ENCODE results near the gene GATA5.

GATA5 gene

GRCh38 chr20:62472941-62473585, 2.7 kb downstream of the GATA5 start:
- no peak for DNase-seq (ENCODE audit: low read depth in 3 of 3)

- no peak for DNase-seq (ENCODE audit: low read depth in 3 of 3)
Measured at GRCh38 chr20:62472138-62472940, 3.5 kb downstream of the GATA5 start.

DNA sequence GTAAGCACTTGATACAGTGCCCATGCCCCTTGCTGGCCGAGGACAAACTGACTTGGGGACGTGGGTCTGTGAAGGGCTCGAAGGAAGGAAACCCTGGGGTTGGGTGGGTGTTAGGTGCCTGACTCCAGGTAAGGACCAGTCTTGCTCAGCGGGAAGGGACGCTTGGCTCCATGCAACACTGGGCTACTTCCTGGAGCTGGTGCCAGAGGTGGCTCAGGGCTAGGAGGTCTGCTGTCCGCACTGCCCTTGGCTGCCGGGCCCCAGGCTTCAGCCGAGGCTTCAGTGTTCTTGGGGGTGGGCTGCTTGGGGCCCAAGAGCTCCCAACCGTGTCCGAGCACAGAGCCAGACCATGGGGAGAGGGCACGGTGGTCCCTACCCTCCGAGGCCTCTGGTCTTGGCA, 5.3 kb downstream of the GATA5 start:
- DNase-seq (ENCODE audit: low read depth in 3 of 3), result no peak

DNA sequence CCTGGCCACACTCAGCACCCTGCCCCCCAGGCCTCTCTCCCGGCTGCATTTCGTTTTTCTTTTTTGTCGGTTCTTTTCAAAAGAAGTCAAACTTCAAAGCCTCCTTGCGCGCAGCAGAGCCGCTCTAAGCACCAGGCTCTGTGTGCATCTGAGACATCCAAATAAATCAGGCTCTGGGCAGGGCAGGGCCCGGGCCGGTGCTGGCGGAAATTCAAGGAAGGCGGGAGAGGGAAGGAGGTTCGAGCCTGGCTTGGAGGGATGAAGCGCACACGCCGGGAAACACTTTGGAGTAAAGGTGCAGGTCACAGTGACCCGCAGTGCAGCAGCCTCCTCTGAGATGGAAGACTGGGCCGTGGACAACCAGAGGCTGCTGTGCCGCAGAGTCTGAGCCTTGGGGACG, 5.8 kb downstream of the GATA5 start:
- no peak for DNase-seq (ENCODE audit: low read depth in 3 of 3)

DNA sequence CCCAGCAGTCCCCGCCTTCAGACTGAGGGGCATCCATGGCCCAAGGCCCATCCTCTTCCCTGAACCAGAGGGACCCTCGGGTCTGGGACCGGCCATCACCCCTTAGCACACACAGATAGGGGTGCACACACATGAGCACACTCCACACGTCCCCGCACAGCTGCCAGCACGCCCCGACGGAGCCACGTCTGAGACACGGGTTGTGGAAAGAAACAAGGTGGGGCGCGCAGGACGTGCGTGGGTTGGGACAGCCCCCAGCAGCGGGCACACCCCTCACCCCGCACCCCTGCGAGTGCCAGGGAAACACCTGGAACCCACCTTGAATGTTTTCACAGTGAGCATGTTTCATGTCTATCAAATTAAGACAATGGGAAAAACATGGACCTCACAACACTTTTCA, 6.4 kb downstream of the GATA5 start:
- DNase-seq (ENCODE audit: low read depth in 3 of 3), result no peak

GRCh38 chr20:62466806-62467537, 8.8 kb downstream of the GATA5 start:
- no peak for DNase-seq (ENCODE audit: low read depth in 3 of 3)

DNA sequence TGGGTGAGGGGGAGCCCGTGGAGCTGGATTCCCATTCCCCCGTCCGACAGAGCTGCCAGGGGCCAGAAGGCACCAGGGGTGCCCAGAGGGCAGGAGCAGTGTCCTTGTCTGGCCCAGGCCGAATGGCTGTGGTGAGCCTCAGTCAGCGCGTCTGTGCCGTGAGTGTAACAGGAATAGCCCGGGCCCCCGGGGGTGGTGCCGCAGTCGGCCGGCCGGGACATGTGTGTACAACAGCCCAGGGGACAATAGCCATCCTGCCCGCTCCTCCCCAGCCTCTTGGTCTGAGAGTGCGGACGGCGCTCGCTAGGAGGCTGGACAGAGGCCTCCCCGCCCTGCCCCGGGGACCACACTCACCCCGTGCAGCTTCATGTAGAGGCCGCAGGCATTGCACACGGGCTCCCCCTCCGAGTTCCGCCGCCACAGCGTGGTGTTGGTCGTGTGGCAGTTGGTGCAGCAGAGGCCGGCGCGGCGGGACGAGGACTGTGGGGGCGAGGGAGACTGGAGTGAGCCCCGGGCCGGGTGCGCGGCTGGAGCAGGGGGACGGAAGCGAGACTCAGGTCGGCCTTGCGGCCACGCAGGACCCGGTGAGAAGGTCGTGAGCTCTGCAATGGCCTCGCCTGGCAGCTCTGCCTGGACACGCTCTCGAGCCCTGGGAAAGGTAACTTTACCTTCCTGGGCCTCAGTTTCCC, 9.6 kb downstream of the GATA5 start:
- DNase-seq (ENCODE audit: low read depth in 3 of 3), result no peak

DNA sequence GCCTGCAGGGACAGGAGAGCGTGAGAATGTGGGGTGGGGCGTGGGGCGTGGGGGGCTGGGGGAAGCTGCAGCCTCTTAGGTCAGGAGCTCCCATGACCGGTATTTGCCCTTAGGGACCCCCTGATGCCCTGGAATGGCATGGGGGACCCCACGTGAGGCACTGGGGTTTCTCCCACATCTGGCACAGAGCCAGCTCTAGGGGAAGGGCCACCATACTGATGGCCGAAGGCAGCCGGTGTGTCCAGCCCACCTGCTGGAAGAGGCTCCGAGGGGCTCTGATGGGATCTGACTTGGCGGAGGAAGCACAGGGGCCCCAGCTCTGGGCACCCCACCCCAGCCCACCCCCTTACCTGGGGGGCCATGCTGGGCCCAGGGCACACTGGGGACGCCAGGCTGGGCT, 10.8 kb downstream of the GATA5 start:
- no peak for DNase-seq (ENCODE audit: low read depth in 3 of 3)

DNA sequence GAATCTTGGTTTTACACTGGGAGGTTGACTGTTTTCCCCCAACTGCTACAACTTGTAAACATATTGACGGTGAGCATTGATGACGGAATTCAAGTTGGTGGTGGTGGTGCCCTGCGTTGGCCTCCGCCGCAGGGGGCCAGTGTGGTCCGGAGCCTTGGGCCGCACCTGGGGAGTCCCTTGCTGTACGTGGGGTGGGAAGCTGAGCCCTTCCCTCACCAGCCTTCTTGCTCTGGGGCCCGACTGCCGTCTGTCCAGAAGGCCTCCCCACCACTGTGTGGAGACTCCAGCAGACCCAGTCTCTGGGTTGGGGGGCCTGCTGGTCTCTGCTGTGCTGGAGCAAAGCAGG, 11.4 kb downstream of the GATA5 start:
- DNase-seq (ENCODE audit: low read depth in 3 of 3), result no peak

- DNase-seq (ENCODE audit: low read depth in 3 of 3), result no peak
Measured at GRCh38 chr20:62463651-62464424, 12.0 kb downstream of the GATA5 start.

DNA sequence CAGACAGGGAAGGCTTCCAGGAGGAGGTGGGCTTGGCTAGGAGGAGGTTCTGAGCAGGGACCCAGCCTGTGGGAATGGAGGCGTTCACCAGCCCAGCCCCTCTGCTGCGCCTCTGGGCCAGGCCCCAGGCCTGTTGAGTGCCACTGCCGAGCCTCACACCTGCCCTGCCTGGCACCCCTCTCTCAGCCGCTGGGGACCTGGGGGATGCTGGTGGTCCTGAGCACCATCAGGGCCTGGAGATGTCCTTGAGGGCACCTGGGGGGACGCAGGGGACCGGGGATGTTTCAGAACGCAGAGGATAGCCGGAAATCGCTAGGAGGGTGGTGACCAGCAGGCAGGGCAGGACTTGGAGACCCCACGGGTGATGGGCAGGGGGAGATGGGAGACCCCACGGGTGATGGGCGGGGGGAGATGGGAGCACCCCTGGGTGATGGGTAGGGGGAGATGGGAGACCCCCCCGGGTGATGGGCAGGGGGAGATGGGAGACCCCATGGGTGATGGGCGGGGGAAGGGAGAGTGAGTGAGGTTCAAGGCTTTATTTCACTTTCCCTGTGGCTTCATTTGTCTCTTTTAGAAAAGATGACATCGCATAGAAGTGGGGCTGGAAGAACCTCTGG, 12.7 kb downstream of the GATA5 start:
- no peak for DNase-seq (ENCODE audit: low read depth in 3 of 3)

DNA sequence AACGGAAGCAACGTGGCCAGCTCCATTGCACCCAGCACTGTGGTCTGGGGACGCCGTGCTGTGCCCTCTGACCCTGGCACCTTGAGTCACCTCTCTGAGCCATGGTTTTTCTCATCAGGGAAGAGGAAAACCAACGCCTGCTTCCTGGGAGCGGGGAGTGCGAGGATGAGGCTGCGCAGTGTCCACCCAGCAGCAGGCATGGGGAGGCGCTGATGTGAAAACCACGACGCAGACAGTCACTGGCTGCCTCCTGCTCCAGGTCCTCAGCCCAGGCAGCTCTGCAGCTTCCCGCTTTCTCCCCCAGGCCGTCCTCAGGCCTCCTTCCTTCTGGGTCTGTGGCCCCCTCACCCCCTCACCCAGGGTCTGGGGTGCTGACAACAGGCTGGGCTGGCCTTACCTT, 14.0 kb downstream of the GATA5 start:
- DNase-seq (ENCODE audit: low read depth in 3 of 3), result no peak

- DNase-seq (ENCODE audit: low read depth in 3 of 3), result no peak
Measured at GRCh38 chr20:62461157-62461556, 14.6 kb downstream of the GATA5 start.

GRCh38 chr20:62460678-62461077, 15.1 kb downstream of the GATA5 start:
- no peak for DNase-seq (ENCODE audit: low read depth in 3 of 3)

- no peak for DNase-seq (ENCODE audit: low read depth in 3 of 3)
Measured at GRCh38 chr20:62459488-62459887, 16.3 kb downstream of the GATA5 start.

GRCh38 chr20:62458275-62459251, 17.2 kb downstream of the GATA5 start:
- DNase-seq (ENCODE audit: low read depth in 3 of 3), result no peak

DNA sequence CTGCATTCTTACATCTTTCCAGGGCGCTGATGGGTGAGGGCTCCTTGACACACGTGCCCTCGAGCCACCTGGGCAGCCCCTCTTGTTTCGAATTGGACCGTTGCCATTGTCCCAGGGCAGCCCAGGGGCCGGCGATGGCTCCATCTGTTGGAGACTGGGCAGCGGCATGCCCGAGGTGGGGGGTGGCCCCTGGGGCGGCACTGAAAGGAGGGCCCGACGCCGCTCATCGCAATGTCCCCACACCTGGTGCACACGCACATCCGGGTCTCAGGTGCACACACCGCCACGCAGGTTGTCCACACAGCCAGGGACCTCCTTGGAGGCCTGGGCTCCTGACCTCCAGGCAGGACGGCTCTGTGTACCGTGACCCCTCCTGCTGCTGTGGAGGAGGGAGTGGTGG, 18.0 kb downstream of the GATA5 start:
- no peak for DNase-seq (ENCODE audit: low read depth in 3 of 3)

GRCh38 chr20:62457098-62457497, 18.7 kb downstream of the GATA5 start:
- no peak for DNase-seq (ENCODE audit: low read depth in 3 of 3)

DNA sequence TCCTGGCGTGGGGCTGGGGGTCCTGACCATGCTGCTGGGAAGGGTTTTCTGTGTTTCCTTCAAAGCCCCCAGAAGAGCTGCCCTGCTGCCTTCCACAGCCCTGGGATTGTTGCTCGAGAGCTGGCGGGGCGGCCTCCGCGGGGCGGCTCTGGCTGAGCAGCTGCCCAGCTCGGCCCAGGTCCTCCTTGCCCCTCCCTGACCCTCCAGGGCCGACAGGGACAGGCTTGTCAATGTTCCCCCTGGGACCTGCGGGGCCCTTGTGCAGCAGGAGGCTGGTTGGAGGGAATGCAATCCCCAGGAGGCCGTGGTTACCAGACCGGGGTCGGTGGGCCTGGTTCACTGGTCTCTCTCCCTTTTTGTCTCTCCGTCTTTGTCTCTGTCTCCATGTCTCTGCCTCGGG, 19.9 kb downstream of the GATA5 start:
- no peak for DNase-seq (ENCODE audit: low read depth in 3 of 3)

All from stimulated activated CD4-positive, alpha-beta T cell treated with anti-CD3 and anti-CD28 coated beads, TNF-alpha, amount 100 ng/mL, for 48 hours (primary cell).